K562 (cell line): ENCODE data around the gene GARIN5B. TPM values are rescaled to one million over a fixed set of nuclear protein-coding genes. Genes with fewer than 3 reads are reported as not detected.

Source experiments
- ATAC-seq: fragments of 200-7000 bp; cut with Tn5 transposase; 3 replicates; pipeline ENCODE4 v1.9.1; 2020; ENCODE audit warnings: moderate library complexity
- BruUV-seq: library from RNA; stranded (reverse); fragments of 400-500 nt; replicated peaks from 2 replicates; lab custom pipeline; 2021; lab: Mats Ljungman, UMichigan
- CTCF ChIA-PET: fragments of 300-600 bp; formaldehyde crosslinking; extraction: SDS; loops from one replicate; lab custom pipeline; 2021; ENCODE audit warnings: low intra/inter-chr PET ratio; lab: Yijun Ruan, JAX
- POLR2A ChIA-PET: fragments of 300-600, 350-650 bp; sonication (Branson Sonifier 250); formaldehyde crosslinking; extraction: SDS; loops from one replicate; lab custom pipeline; 2021; ENCODE audit warnings: antibody characterized with exemption, inconsistent platforms; lab: Yijun Ruan, JAX
- DNase-seq, 4 experiments: peaks; one replicate each; pipeline versions ENCODE4 v3.0.0 to v3.0.0-alpha.2; 2011 to 2018; ENCODE audit warnings: low spot score in 3 of 4, mixed read lengths in 3 of 4; ENCODE audit errors: extremely low read depth in 1 of 4
- FAIRE-seq: peaks from 2 replicates; lab custom pipeline; 2011; peaks lifted over from hg19 to GRCh38; lab: Jason Lieb, UNC
- H2AFZ ChIP-seq: 2 replicates; pipeline ENCODE4 v1.6.0; 2011; ENCODE audit warnings: low read depth, low read length, control low read depth, inconsistent platforms
- H3K27ac ChIP-seq: fragments of 200-600 bp; 3 replicates; pipeline ENCODE4 v1.8.0; 2011; ENCODE audit warnings: low read depth, mild to moderate bottlenecking, control low read depth, inconsistent platforms, low read length, moderate library complexity, mixed read lengths; ENCODE audit errors: extremely low read depth
- H3K27me3 ChIP-seq, 2 experiments: fragments of 300-600 bp in 1 of 2; 2 replicates in 1 of 2; 3 replicates in 1 of 2; pipeline versions ENCODE4 v1.6.0 to v1.8.0; 2011; ENCODE audit warnings: inconsistent platforms in 2 of 2, low read length in 2 of 2, mild to moderate bottlenecking in 1 of 2, mixed read lengths in 1 of 2, moderate library complexity in 1 of 2; ENCODE audit not compliant: control insufficient read depth in 2 of 2, insufficient read depth in 2 of 2
- H3K36me3 ChIP-seq: fragments of 300-600 bp; 3 replicates; pipeline ENCODE4 v1.8.0; 2011; ENCODE audit warnings: mild to moderate bottlenecking, low read length, inconsistent platforms; ENCODE audit not compliant: control insufficient read depth, insufficient read depth
- H3K4me1 ChIP-seq, 2 experiments: fragments of 200-600 bp in 1 of 2; replicated peaks in 1 of 2; 2 replicates in 1 of 2; 3 replicates in 1 of 2; pipeline versions ENCODE4 v1.5.1 to v1.8.0; 2011; ENCODE audit warnings: inconsistent platforms in 2 of 2, low read length in 2 of 2, mild to moderate bottlenecking in 1 of 2, mixed read lengths in 1 of 2, moderate library complexity in 1 of 2; ENCODE audit not compliant: control insufficient read depth in 2 of 2, insufficient read depth in 2 of 2
- H3K4me2 ChIP-seq: 2 replicates; pipeline ENCODE4 v1.6.1; 2011; ENCODE audit warnings: low read length, control low read depth, inconsistent platforms, mixed read lengths; ENCODE audit not compliant: insufficient read depth
- H3K4me3 ChIP-seq: fragments of 200-600 bp; sonication (generic), shearing (Covaris generic); 2 replicates; pipeline ENCODE4 v1.5.1; 2016; ENCODE audit warnings: control low read depth, inconsistent platforms
- H3K79me2 ChIP-seq: fragments of 200-600 bp; 3 replicates; pipeline ENCODE4 v1.8.0; 2011; ENCODE audit warnings: low read length, inconsistent platforms; ENCODE audit not compliant: control insufficient read depth, insufficient read depth
- H3K9ac ChIP-seq, 2 experiments: 2 replicates each; pipeline versions ENCODE4 v1.6.0 to v1.6.1; 2011; ENCODE audit warnings: low read depth in 2 of 2, low read length in 2 of 2, control low read depth in 1 of 2, inconsistent platforms in 1 of 2, mild to moderate bottlenecking in 1 of 2, mixed read lengths in 1 of 2; ENCODE audit not compliant: insufficient read depth in 1 of 2
- H3K9me1 ChIP-seq: one replicate; pipeline ENCODE4 v1.6.0; 2011; ENCODE audit warnings: inconsistent platforms, mild to moderate bottlenecking, low read length, moderate library complexity; ENCODE audit not compliant: control insufficient read depth, insufficient read depth
- H3K9me3 ChIP-seq: replicated peaks from 2 replicates; pipeline ENCODE4 v1.5.1; 2011; ENCODE audit warnings: low read depth, low read length, inconsistent platforms; ENCODE audit not compliant: control insufficient read depth, insufficient read depth
- H4K20me1 ChIP-seq: replicated peaks from 2 replicates; pipeline ENCODE4 v1.6.1; 2011; ENCODE audit warnings: low read length, inconsistent platforms, mixed read lengths; ENCODE audit not compliant: control insufficient read depth, insufficient read depth
- CREBBP ChIP-seq: IDR thresholded peaks from one replicate; pipeline ENCODE4 v1.6.1; 2012; ENCODE audit warnings: low read depth, mild to moderate bottlenecking, control low read depth, inconsistent platforms, low read length
- KLF16 ChIP-seq: IDR thresholded peaks from 2 replicates; pipeline ENCODE4 v1.6.1; 2016; ENCODE audit warnings: antibody characterized with exemption
- MAFK ChIP-seq: IDR thresholded peaks from 2 replicates; pipeline ENCODE4 v1.6.1; 2011; ENCODE audit warnings: low read length, improper control_type of control experiment
- POLR2G ChIP-seq: fragments of 200-400 bp; formaldehyde crosslinking; IDR thresholded peaks from 2 replicates; pipeline ENCODE4 v1.6.1; 2017; ENCODE audit warnings: low read depth, mild to moderate bottlenecking, antibody characterized with exemption, low read length, moderate library complexity
- RFX1 ChIP-seq: fragments of 450-650 bp; IDR thresholded peaks from 2 replicates; pipeline ENCODE4 v1.6.1; 2016; ENCODE audit warnings: mild to moderate bottlenecking, moderate library complexity
- SRSF7 ChIP-seq: fragments of 200-400 bp; formaldehyde crosslinking; optimal IDR thresholded peaks from 2 replicates; pipeline ENCODE3; 2017; ENCODE audit warnings: mild to moderate bottlenecking, low read depth, low read length
- ZBTB1 ChIP-seq: sonication (generic); formaldehyde crosslinking; IDR thresholded peaks from 2 replicates; pipeline ENCODE4 v1.8.1; 2023; ENCODE audit warnings: missing genetic modification reagents, low read depth, mild to moderate bottlenecking, borderline replicate concordance
- ZBTB7A ChIP-seq: IDR thresholded peaks from 2 replicates; pipeline ENCODE4 v1.6.1; 2011; ENCODE audit warnings: low read depth, mild to moderate bottlenecking, low read length, moderate library complexity, borderline replicate concordance; ENCODE audit not compliant: control insufficient read depth
- ZEB2 ChIP-seq: fragments of 450-650 bp; IDR thresholded peaks from 2 replicates; pipeline ENCODE4 v1.6.1; 2016
- ZFP1 ChIP-seq: fragments of 450-650 bp; formaldehyde crosslinking; IDR thresholded peaks from 2 replicates; pipeline ENCODE4 v1.4.0; 2020; ENCODE audit warnings: mild to moderate bottlenecking, mixed read lengths
- ZZZ3 ChIP-seq: fragments of 450-650 bp; IDR thresholded peaks from 2 replicates; pipeline ENCODE4 v1.6.1; 2016; ENCODE audit warnings: antibody characterized with exemption, mild to moderate bottlenecking, moderate library complexity
- WGBS: fragments of 100-300 bp; shearing (Covaris generic); methylation state at CpG from one replicate; pipeline ENCODE4 v1.1.6; 2016; ENCODE audit warnings: low coverage, mixed read lengths; ENCODE audit not compliant: insufficient coverage; ENCODE audit errors: missing lambda C conversion rate; 5-methylcytosine and 5-hydroxymethylcytosine counted together
- in situ Hi-C: fragments of 300-500 bp; cut with MboI; formaldehyde crosslinking; loops from 4 replicates; pipeline ENCODE4 v1.15.0; 2018; ENCODE audit warnings: inconsistent platforms, mixed read lengths
- intact Hi-C: fragments of 100-400 bp; cut with micrococcal nuclease; formaldehyde crosslinking; loops from 2 replicates; pipeline ENCODE4 v1.14.2; 2022
- polyA plus RNA-seq, 8 experiments: library from polyadenylated mRNA; depleted of rRNA in 4 of 8; stranded (reverse) in 5 of 8; unstranded in 3 of 8; fragments of >200 nt; fragmentation: Nextera tagmentation in 2 of 8; fragmentation: Illumina TruSeq in 1 of 8; extraction: Ambion mirVana in 2 of 8; extraction: Trizol in 1 of 8; gene quantifications; 2 replicates each; pipeline versions ENCODE4 v1.2.1 to v1.2.3, GENCODE V29; 2011 to 2014; ENCODE audit warnings: inconsistent platforms in 1 of 8, missing spikeins in 1 of 8
- total RNA-seq, 7 experiments: library from RNA; depleted of rRNA in 6 of 7; stranded (reverse); fragments of >200 nt in 6 of 7; fragmentation: Illumina TruSeq in 2 of 7; extraction: Trizol in 2 of 7; gene quantifications; 2 replicates each; pipeline versions ENCODE4 v1.2.1 to v1.2.3, GENCODE V29; 2011 to 2021; ENCODE audit warnings: low replicate concordance in 1 of 7
- TF ChIP-seq, protein P1 (sequence below): fragments of 450-650 bp; IDR thresholded peaks from 2 replicates; pipeline ENCODE4 v1.6.1; 2016; ENCODE audit warnings: antibody characterized with exemption
- TF ChIP-seq, protein P2 (sequence below): fragments of 200-800 bp; sonication (Bioruptor generic); IDR thresholded peaks from 2 replicates; pipeline ENCODE4 v1.6.1; 2017; ENCODE audit warnings: missing genetic modification characterization, missing compliant biosample characterization
- TF ChIP-seq, protein P3 (sequence below): sonication (generic); formaldehyde crosslinking; IDR thresholded peaks from 2 replicates; pipeline ENCODE4 v1.8.0; 2023; ENCODE audit warnings: missing genetic modification reagents, mild to moderate bottlenecking, borderline replicate concordance

Gene GARIN5B
- total and polyA plus RNA-seq, 9 of the 15 experiments (the other 6 are each of a cell fraction or from before 2014, with no cell fraction given), result not detected

DNA sequence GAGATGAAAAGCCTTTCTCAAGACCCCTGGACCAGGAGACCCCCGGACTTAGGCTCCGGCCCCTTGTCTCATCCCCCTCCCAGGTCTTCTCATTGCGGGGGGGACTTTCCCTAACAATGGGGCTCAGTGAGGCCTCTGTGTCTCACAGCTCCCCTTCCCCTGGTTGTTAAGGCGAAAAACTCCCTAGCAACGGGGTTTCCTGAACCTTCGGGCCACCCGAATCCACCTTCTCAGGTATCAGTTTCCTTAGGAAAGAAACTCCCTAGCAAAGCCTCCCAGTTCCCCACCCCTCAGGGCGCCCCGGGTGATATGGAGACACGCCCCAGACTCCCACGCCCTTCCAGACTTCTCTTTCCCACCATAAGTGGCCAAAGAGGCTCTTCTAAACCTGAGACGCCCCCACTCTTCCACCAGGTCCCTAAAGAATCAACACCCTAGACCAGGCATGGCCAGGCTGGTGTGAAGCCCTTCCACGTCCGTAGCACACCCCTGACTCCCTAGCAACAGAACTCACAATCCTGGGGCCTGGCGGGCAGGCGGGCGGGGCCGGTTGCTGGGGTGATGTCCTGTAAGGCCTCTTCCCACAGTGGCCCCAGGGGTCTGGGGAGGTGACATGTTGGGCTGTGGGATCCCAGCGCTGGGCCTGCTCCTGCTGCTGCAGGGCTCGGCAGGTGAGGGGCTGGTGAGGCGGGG is 13.3 kb upstream of the GARIN5B start, which contains the start of gene TMEM190:
TMEM190 (plus strand) TSS at position 586 of the 693 bp plus-strand sequence; CDS start at position 614, 28 bp downstream.
- no peaks in the 10 kb centered on the region for H3K9me1 ChIP-seq
- ATAC-seq (peak; percentile 59), FAIRE-seq (peak; percentile 52), DNase-seq (peak; percentile 50 to 65 (median 62))
- no peak within 1 kb of the TSS for H3K4me3 ChIP-seq
- no peaks in the 10 kb centered on the region; a peak in 1 of 5 replicates for H3K27me3 ChIP-seq
- no peaks in the 10 kb centered on the region for H3K9me3 ChIP-seq
- 18% methylated on average over 18 of the region's 21 CpGs for WGBS
- H2AFZ ChIP-seq, result no peak within 1 kb of the TSS
- peaks cover 10 to 58% of the 10 kb centered on the region in 2 experiments; a peak in 4 of 5 replicates for H3K4me1 ChIP-seq
- no peaks in the 10 kb centered on the region for H4K20me1 ChIP-seq
- H3K79me2 ChIP-seq, result no peaks in the 10 kb centered on the region
- no peak within 1 kb of the TSS for H3K27ac ChIP-seq
- ChIA-PET CTCF (no interaction called here), POLR2A (interaction anchor here (1.0 kb wide), 2 partner anchors 8 to 117 kb away, joined by 3 to 4 read pairs; partner anchors contain the start of gene TMEM238)
- H3K4me2 ChIP-seq, result no peak within 1 kb of the TSS
- in situ Hi-C loops, result no loop called here
- H3K9ac ChIP-seq, result peak within 1 kb of the TSS in 1 of 2 experiments; percentile 68; a peak in 2 of 4 replicates
- H3K36me3 ChIP-seq, result no peaks in the 10 kb centered on the region
- BruUV-seq, result no TSS peak
- intact Hi-C loops, result no loop called here
- TF ChIP-seq, protein P1, sequence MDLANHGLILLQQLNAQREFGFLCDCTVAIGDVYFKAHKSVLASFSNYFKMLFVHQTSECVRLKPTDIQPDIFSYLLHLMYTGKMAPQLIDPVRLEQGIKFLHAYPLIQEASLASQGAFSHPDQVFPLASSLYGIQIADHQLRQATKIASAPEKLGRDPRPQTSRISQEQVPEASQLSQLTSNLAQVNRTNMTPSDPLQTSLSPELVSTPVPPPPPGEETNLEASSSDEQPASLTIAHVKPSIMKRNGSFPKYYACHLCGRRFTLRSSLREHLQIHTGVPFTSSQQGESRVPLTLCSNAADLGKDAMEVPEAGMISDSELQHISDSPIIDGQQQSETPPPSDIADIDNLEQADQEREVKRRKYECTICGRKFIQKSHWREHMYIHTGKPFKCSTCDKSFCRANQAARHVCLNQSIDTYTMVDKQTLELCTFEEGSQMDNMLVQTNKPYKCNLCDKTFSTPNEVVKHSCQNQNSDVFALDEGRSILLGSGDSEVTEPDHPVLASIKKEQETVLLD, result no peak
- TF ChIP-seq MAFK (no peak), KLF16 (no peak), ZBTB1 (CRISPR knock-in tag) (no peak), ZEB2 (no peak), POLR2G (peak; percentile 63), ZBTB7A (peak; percentile 37; the same call in 1 of the 2 replicates), CREBBP (no peak), ZZZ3 (no peak), SRSF7 (no peak), ZFP1 (CRISPR knock-in tag) (no peak), RFX1 (peak; percentile 75)
- TF ChIP-seq, protein P2, sequence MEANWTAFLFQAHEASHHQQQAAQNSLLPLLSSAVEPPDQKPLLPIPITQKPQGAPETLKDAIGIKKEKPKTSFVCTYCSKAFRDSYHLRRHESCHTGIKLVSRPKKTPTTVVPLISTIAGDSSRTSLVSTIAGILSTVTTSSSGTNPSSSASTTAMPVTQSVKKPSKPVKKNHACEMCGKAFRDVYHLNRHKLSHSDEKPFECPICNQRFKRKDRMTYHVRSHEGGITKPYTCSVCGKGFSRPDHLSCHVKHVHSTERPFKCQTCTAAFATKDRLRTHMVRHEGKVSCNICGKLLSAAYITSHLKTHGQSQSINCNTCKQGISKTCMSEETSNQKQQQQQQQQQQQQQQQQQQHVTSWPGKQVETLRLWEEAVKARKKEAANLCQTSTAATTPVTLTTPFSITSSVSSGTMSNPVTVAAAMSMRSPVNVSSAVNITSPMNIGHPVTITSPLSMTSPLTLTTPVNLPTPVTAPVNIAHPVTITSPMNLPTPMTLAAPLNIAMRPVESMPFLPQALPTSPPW (CRISPR knock-in tag), result peak; percentile 35; the same call in 1 of the 2 replicates
- TF ChIP-seq, protein P3, sequence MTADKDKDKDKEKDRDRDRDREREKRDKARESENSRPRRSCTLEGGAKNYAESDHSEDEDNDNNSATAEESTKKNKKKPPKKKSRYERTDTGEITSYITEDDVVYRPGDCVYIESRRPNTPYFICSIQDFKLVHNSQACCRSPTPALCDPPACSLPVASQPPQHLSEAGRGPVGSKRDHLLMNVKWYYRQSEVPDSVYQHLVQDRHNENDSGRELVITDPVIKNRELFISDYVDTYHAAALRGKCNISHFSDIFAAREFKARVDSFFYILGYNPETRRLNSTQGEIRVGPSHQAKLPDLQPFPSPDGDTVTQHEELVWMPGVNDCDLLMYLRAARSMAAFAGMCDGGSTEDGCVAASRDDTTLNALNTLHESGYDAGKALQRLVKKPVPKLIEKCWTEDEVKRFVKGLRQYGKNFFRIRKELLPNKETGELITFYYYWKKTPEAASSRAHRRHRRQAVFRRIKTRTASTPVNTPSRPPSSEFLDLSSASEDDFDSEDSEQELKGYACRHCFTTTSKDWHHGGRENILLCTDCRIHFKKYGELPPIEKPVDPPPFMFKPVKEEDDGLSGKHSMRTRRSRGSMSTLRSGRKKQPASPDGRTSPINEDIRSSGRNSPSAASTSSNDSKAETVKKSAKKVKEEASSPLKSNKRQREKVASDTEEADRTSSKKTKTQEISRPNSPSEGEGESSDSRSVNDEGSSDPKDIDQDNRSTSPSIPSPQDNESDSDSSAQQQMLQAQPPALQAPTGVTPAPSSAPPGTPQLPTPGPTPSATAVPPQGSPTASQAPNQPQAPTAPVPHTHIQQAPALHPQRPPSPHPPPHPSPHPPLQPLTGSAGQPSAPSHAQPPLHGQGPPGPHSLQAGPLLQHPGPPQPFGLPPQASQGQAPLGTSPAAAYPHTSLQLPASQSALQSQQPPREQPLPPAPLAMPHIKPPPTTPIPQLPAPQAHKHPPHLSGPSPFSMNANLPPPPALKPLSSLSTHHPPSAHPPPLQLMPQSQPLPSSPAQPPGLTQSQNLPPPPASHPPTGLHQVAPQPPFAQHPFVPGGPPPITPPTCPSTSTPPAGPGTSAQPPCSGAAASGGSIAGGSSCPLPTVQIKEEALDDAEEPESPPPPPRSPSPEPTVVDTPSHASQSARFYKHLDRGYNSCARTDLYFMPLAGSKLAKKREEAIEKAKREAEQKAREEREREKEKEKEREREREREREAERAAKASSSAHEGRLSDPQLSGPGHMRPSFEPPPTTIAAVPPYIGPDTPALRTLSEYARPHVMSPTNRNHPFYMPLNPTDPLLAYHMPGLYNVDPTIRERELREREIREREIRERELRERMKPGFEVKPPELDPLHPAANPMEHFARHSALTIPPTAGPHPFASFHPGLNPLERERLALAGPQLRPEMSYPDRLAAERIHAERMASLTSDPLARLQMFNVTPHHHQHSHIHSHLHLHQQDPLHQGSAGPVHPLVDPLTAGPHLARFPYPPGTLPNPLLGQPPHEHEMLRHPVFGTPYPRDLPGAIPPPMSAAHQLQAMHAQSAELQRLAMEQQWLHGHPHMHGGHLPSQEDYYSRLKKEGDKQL, result no peak
